Measurements from ENCODE around the gene ALDOA.
"Not testable (repeated sequence)": the region's sequence is repeated elsewhere in the genome, so short reads cannot be mapped to it uniquely, and the experiment has no call there.

The ALDOA gene

DNA sequence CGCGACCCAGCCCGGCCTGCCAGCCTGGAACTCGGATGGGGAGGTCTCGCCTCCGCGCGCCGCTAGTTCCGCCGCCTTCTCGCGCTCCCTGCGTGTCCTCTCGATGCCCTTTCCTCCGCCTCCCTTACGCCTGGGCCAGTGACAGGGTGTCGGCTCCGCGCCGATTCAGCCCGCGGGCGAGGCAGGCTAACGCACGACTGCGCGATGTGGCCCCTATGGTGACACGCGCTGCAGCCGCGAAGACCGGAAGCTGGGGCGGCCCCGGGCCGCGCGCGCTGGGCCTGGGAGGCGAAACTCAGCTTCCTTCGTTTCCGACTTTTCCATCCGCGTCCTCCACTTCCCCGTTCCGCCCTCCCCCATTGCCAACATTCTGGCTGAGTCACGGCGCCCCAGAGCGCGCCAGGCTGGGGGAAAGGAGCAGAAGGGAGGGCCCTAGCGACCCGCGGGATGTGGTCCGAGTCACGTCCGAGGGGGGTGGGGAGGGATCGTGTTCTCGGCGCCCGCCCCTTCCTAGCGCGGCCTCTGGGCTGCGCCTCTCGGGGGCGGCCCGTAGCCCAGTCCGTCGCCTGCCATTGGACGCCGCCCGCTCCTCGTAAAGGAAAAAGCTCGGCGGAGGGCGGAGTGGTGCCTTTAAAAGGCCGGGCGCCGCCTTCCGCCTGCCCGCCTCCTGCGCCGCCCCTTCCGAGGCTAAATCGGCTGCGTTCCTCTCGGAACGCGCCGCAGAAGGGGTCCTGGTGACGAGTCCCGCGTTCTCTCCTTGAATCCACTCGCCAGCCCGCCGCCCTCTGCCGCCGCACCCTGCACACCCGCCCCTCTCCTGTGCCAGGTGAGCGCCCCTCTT is at the start of gene ALDOA:
ALDOA (plus strand) TSS at position 659 of the 841 bp plus-strand sequence. CDS start 1,138 bp downstream, outside the sequence.
- peak; percentile 95 for DNase-seq

DNA sequence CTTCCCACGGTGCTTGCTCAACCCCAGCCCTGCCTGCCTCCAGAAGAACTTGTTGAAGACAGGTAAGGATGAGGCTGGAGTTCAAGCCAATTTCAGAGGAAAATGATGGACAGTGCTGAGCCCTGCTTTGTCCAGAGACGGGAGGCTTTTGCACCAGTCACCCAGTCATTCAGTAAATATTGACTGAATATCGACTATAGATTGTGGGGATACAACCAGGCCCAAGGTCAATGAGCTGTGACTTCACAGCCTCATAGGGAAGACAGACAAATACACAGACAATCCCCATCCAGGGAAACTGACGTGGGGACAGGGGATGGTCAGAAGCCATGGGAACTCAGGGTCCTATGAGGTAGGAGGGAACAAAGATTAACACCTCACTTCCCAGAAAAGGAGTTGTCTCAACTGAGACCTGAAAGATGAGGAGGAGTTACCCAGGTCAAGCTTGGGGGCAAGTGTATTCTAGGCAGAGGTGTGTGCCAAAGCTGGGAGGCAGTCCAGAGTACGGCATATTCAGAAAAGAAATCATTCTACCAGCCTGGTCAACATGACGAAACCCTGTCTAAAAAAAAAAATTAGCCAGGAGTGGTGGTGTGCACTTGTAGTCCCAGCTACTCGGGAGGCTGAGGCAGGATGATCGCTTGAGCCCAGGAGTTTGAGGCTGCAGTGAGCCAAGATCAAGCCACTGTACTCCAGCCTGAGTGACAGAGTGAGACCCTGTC is 48.8 kb upstream of the ALDOA start:
- DNase-seq, result no peak

DNA sequence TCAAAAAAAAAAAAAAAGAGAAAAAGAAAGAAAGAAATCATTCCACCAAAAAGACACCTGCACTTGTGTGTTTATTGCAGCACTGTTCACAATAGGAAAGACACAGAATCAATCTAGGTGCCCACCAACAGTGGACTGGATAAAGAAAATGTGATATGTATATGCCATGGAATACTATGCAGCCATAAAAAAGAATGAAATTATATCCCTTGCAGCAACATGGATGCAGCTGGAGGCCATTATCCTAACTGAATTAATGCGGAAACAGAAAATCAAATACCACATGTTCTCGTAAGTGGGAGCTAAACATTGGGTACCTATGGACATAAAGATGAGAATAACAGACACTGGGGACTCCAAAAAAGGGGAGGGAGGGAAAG is 48.3 kb upstream of the ALDOA start:
- DNase-seq, result no peak

GRCh38 chr16:30017937-30018336 is 47.6 kb upstream of the ALDOA start:
- DNase-seq, result not testable (repeated sequence)

DNA sequence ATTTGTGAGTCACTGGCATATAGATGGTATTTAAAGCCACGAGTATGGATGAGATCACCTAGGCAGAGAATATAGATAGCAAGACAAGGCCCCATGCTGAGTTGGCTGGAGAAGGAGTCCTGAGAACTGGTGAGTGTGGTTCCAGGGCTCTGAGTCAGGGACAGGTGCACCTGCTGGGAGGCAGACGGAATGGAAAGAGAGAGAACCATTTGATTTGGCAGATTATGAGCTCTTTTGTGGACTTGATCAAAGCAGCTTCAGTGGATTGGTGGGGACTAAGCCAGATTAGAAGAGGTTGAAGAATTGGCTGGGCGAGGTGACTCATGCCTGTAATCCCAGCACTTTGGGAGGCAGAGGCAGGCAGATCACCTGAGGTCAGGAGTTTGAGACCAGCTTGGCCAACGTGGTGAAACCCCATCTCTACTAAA is 46.8 kb upstream of the ALDOA start:
- DNase-seq, result no peak

DNA sequence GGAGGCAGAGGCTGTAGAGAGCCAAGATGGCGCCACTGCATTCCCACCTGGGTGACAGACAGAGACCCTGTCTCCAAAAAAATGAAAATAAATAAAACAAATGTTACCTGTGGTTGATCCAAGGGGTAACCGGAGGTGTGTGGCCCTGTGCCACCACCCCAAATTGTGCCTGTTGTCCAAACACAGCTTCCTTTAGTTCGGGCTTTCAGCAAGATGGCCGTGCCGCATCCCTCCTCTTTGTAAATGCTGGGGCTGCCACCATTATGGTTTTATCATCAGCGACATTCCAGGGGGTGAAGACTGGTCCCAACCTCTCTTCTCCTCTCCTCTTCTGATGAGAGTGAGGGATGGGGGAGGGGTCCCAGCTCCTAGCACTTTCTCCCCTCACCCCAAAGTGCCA is 42.7 kb upstream of the ALDOA start, which contains the start of gene C16orf92:
C16orf92 (plus strand) TSS at position 312 of the 400 bp plus-strand sequence. CDS start 143 bp downstream, outside the sequence.
- no peak for DNase-seq

DNA sequence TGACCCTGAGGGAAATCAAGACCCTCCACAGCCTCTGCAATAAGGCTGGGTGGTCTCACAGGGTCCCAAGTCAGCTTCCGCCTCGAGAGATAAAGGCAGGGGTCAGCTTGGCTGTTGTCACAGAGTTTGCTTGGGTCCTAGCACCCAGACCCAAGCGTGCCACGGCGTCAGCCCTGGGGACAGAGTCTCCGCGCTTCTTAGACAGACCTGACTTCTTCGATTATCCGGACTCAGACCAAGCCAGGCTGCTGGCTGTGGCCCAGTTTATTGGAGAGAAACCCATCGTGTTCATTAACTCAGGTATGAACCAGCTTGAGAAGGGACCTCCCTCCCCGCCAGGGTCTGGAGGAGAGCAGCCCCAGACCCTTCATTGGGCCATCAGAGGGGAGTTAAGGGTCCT is 42.0 kb upstream of the ALDOA start:
- no peak for DNase-seq

DNA sequence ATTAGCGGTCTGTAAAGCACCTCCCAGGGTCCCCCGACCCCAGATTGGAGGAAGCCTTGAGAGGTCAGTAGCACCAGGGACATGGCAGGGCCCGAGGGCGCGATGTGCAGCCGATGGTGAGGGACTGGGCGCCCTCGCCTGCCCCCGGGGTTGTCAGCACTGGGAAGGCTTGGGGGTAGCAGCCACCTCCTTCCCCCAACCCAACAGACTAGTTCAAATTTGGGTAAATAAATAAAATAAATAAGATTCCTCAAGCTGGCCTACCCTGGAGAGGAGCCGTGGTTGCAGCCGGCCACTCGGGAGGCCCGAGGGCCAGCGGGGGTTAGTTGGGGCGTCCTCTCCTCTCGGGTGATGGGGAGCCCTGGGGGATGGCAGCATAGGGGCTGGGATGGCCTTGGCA is 41.1 kb upstream of the ALDOA start:
- DNase-seq, result no peak

- no peak for DNase-seq
These were observed 40.4 kb upstream of the ALDOA start for GRCh38 chr16:30025156-30025555.

- no peak for DNase-seq
These were observed 40.0 kb upstream of the ALDOA start for GRCh38 chr16:30025574-30025973.

DNA sequence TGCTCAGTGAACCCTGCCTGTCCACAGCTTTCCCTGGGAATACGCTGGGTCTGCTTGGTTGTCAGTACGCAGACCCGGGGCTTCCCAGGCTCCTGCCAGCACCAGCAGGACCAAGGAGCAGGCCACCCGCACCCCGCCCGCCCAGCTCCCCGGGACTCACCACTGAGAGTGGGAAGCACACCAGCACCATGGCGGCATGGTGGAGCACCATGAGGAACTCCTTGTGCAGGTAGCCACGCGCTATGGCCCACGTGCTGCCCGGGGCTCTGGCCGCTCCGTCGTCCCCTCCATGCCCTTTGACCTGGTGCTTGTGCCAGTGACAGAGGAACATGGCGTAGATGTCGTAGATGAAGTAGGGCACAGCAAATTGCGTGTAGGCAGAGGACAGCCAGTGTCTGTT is 39.1 kb upstream of the ALDOA start:
- no peak for DNase-seq

DNA sequence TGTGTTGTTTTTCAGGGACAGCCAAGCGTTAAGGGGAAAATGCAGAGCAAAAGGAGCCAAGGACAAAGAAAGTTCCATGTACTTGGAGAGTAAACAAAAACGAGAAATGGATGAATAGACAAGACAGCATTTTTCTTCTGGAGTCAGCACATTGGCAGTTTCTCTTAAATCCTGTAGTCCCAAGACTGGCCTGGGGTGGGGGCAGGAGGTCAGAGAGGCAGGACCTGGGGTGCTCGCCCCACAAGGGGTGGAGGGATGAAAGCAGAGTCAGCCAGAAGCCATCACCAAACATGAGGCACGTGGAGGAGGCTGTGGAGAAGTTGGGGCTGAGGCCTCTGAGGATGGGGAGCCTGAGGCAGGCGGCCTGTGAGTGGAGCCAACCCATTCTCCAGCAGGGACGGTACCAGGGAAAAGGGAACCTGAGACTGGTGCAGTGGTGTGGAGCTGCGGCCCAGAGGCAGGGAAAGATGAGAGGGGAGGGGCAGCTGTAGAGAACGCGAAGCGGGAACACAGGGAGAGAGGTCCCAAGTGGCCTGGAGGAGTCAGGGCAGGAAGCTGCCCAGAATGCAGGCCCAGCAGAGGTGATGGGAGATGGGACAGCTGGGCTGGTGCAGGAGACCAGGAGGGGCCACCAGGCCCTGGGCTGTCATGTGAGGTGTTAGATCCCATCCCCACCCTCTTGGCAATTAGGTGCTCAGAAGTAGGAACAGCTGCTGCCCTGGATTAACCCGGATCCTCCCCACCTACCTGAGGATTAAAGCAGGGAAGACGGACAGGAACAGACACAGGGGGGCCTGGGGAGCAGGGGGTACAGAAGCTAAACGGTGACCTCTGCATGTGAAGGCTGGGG is 37.7 kb upstream of the ALDOA start:
- DNase-seq, result no peak

- no peak for DNase-seq
These were observed 37.0 kb upstream of the ALDOA start for GRCh38 chr16:30028438-30029076.

- DNase-seq, result no peak
These were observed 35.4 kb upstream of the ALDOA start for GRCh38 chr16:30030011-30030685.

DNA sequence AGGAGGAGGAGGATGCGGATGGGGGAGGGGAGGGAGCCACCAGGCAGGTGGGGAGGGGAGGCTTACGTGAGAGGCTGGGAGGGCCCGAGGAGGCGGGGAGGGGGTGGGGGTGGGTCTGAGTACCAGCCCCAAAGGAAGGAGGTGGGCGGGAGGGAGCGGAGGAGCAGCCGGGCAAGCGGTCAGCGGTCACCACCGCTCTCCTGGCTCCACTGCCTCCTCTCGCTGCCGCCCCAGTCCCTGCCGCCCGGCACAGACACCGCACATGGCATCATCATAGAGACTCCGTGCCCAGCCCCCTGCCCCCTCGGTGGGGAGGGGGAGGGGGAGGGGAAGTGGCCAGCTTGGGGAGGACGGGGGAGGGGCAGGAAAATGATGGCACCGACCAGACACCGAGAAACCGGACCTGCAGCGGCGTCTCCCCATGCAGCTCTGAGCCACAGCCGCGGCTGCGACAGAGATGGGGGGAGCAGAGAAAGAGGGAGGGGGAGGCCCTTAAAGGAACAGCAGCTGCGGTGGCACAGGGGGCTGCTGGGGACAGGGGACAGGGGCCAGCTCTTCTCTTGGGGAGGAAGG is 34.6 kb upstream of the ALDOA start, which contains the start of gene TLCD3B:
TLCD3B (minus strand) TSS at position 431 of the 573 bp plus-strand sequence. CDS start 744 bp downstream, outside the sequence.
- DNase-seq, result no peak

- no peak for DNase-seq
These were observed 34.1 kb upstream of the ALDOA start for GRCh38 chr16:30031477-30031918.

GRCh38 chr16:30032083-30032819 is 33.3 kb upstream of the ALDOA start:
- peak; percentile 79 for DNase-seq

DNA sequence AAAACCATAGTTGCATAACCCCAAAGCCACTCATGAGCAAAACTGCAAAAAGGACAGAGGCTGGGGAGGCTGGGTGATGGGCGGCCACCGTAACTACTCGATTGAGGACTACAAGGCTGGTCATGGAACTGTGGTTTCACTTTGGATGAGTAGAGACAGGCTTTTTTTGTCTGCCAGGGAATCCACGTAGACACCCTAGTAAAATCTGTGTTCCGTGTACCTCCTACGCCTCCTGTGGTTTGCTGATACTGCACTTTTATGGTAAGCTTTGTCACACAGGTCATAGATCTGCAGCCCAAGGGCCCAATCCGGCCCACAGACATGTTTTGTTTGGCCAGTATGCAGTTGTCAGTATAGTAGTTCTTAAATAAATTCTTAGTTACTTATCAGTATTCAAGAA is 32.3 kb upstream of the ALDOA start:
- no peak for DNase-seq

DNA sequence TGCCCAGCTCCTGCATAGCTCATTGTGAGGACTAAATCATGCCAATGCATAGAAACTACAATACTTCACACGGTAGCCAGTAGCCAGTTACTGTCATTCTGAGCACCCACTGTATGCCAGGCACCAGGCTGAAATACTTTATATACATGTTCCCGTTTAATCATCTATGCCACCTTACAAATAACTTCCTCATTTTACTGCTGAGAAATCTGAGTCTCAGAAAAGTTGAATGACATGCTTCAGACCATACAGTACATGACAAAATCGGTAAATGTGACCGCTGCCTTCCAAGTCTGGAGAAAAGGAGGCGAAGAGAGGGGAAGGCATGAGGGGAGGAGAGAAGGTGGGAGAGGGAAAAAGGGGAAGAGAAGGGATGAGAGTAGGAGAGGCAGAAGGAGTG is 25.3 kb upstream of the ALDOA start:
- DNase-seq, result no peak

DNA sequence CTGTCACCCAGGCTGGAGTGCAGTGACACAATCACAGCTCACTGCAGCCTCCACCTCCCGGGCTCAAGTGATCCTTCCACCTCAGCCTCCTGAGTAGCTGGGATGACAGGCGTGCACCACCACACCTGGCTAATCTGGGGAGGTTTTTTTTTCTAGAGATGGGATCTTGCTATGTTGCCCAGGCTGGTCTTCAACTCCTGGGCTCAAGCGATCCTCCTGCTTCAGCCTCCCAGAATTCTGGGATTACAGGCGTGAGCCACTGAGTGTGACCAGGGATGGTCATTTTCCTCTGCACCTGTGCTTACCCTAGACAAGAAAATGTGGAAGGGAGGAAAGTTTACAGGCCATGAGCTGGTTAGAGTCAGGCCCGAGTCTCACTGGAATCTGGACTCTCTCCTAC is 24.9 kb upstream of the ALDOA start:
- DNase-seq, result not testable (repeated sequence)

DNA sequence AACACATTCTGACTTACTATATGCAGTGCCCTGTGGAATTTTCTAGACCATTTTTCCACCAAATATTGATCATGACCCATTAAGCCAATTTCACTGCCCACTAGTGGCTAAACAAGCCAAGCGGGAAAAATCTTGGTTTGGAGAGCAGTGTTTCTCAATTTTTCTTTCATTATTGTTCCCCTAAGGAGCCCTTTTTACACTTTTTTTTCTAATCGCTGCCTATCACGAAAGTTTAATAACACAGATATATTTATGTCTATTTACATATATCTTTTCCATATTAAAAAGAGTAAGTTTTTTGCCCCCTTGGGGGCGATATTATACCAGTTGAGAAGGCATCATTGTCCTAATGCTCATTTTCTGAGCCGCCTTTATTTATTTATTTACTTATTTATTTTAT is 23.7 kb upstream of the ALDOA start:
- peak; percentile 49 for DNase-seq
